Activated CD4-positive, alpha-beta memory T cell treated with anti-CD3 and anti-CD28 coated beads for 36 hours (primary cell): Measurements from ENCODE around the gene AHR. TPM values are rescaled to one million over a fixed set of nuclear protein-coding genes. Genes with fewer than 3 reads are reported as not detected.
A peak's percentile ranks its signal among the peaks of the same experiment; 100 is the strongest.

Experiments used
- CTCF ChIA-PET: fragments of 350-600 bp; sonication (Branson Sonifier 250); formaldehyde crosslinking; loops from one replicate; lab custom pipeline; 2021; ENCODE audit warnings: antibody characterized with exemption, inconsistent platforms; lab: Charles Lee
- POLR2A ChIA-PET: fragments of 350-600 bp; sonication (Branson Sonifier 250); formaldehyde crosslinking; loops from one replicate; lab custom pipeline; 2021; ENCODE audit warnings: antibody characterized with exemption; lab: Charles Lee
- DNase-seq: peaks from one replicate; pipeline ENCODE4 v3.0.0-alpha.2; 2020
- H3K27ac Mint-ChIP-seq: one replicate; pipeline ENCODE4 v1.8.0; 2021; ENCODE audit warnings: mixed read lengths
- H3K27me3 Mint-ChIP-seq: one replicate; pipeline ENCODE4 v1.8.0; 2021; ENCODE audit warnings: mixed read lengths
- H3K36me3 Mint-ChIP-seq: one replicate; pipeline ENCODE4 v1.8.0; 2021; ENCODE audit warnings: mixed read lengths
- H3K4me1 Mint-ChIP-seq: one replicate; pipeline ENCODE4 v1.8.0; 2021; ENCODE audit warnings: low read depth, mixed read lengths
- H3K4me3 Mint-ChIP-seq: one replicate; pipeline ENCODE4 v1.8.0; 2021; ENCODE audit warnings: mild to moderate bottlenecking, mixed read lengths
- H3K9me3 Mint-ChIP-seq: one replicate; pipeline ENCODE4 v1.8.0; 2021; ENCODE audit warnings: mixed read lengths
- intact Hi-C: fragments of 100-400 bp; cut with micrococcal nuclease; formaldehyde crosslinking; loops from one replicate; pipeline ENCODE4 v1.15.1; 2023
- total RNA-seq, 2 experiments: library from RNA; stranded (reverse); gene quantifications; one replicate each; pipeline ENCODE4 v1.2.3, GENCODE V29; 2021

Gene AHR
- total RNA-seq, 2 experiments from 2014 or later, result 40.9 to 43.3 TPM

GRCh38 chr7:17305387-17306171 is 7.1 kb downstream of the AHR start:
- ChIA-PET CTCF (interaction anchor here (0.6 to 2.9 kb wide), 6 partner anchors 32 to 323 kb away, joined by 3 to 11 read pairs (median 4); no protein-coding TSS in a partner anchor), POLR2A (interaction anchor here (0.7 to 3.2 kb wide), 4 partner anchors 45 to 179 kb away, joined by 3 to 18 read pairs (median 4); no protein-coding TSS in a partner anchor)
- peaks cover 4% of the 10 kb centered on the region for H3K36me3 Mint-ChIP-seq
- H3K27ac Mint-ChIP-seq, result peak overlapping the region; percentile 83
- no peaks in the 10 kb centered on the region for H3K9me3 Mint-ChIP-seq
- H3K4me3 Mint-ChIP-seq, result peak overlapping the region; percentile 56
- H3K27me3 Mint-ChIP-seq, result no peaks in the 10 kb centered on the region
- peaks cover 26% of the 10 kb centered on the region for H3K4me1 Mint-ChIP-seq
- intact Hi-C loops, result loop anchor here (1.0 to 10.0 kb wide), 14 partner anchors 44 to 881 kb away; partner anchors contain the start of gene CRPPA
- peak; percentile 22 for DNase-seq

GRCh38 chr7:17307000-17307399 is 8.5 kb downstream of the AHR start:
- ChIA-PET CTCF (interaction anchor here (0.6 to 1.6 kb wide), 5 partner anchors 9 to 324 kb away, joined by 3 to 4 read pairs (median 4); partner anchors contain the start of gene AHR), POLR2A (interaction anchor here (3.2 kb wide), 1 partner anchor 96 kb away, joined by 18 read pairs; no protein-coding TSS in a partner anchor)
- no peak overlapping the region for H3K27ac Mint-ChIP-seq
- H3K36me3 Mint-ChIP-seq, result peaks cover 11% of the 10 kb centered on the region
- no peaks in the 10 kb centered on the region for H3K9me3 Mint-ChIP-seq
- no peak for DNase-seq
- H3K27me3 Mint-ChIP-seq, result no peaks in the 10 kb centered on the region
- H3K4me3 Mint-ChIP-seq, result no peak overlapping the region
- H3K4me1 Mint-ChIP-seq, result peaks cover 26% of the 10 kb centered on the region
- intact Hi-C loops, result loop anchor here (5.0 to 10.0 kb wide), 3 partner anchors 245 to 882 kb away; partner anchors contain the start of gene CRPPA

- intact Hi-C loops, result loop anchor here (5.0 to 10.0 kb wide), 3 partner anchors 245 to 883 kb away; partner anchors contain the start of gene CRPPA
- POLR2A ChIA-PET, result no interaction called here
- Mint-ChIP-seq H3K4me3 (no peak overlapping the region), H3K36me3 (peaks cover 11% of the 10 kb centered on the region), H3K27me3 (no peaks in the 10 kb centered on the region), H3K4me1 (peaks cover 26% of the 10 kb centered on the region), H3K27ac (no peak overlapping the region), H3K9me3 (no peaks in the 10 kb centered on the region)
- CTCF ChIA-PET, result interaction anchor here (0.6 to 1.5 kb wide), 8 partner anchors 9 to 411 kb away, joined by 3 to 4 read pairs (median 3); partner anchors contain the start of gene AHR
- no peak for DNase-seq
Measured at GRCh38 chr7:17307558-17307957, 9.1 kb downstream of the AHR start.

- Mint-ChIP-seq H3K4me3 (no peak overlapping the region), H3K9me3 (no peaks in the 10 kb centered on the region), H3K36me3 (peaks cover 13% of the 10 kb centered on the region), H3K4me1 (peaks cover 26% of the 10 kb centered on the region), H3K27me3 (no peaks in the 10 kb centered on the region), H3K27ac (no peak overlapping the region)
- intact Hi-C loops, result loop anchor here (5.0 to 10.0 kb wide), 3 partner anchors 244 to 883 kb away; partner anchors contain the start of gene CRPPA
- CTCF ChIA-PET, result interaction anchor here (0.6 to 1.5 kb wide), 8 partner anchors 10 to 410 kb away, joined by 3 to 4 read pairs (median 3); partner anchors contain the start of gene AHR
- POLR2A ChIA-PET, result no interaction called here
- DNase-seq, result no peak
Measured at GRCh38 chr7:17307969-17308648, 9.7 kb downstream of the AHR start.

- CTCF ChIA-PET, result interaction anchor here (0.8 kb wide), 1 partner anchor 10 kb away, joined by 3 read pairs; no protein-coding TSS in a partner anchor
- H3K27me3 Mint-ChIP-seq, result no peaks in the 10 kb centered on the region
- POLR2A ChIA-PET, result no interaction called here
- no peak overlapping the region for H3K27ac Mint-ChIP-seq
- H3K9me3 Mint-ChIP-seq, result no peaks in the 10 kb centered on the region
- H3K36me3 Mint-ChIP-seq, result peaks cover 21% of the 10 kb centered on the region
- intact Hi-C loops, result no loop called here
- no peak overlapping the region for H3K4me3 Mint-ChIP-seq
- peaks cover 10% of the 10 kb centered on the region for H3K4me1 Mint-ChIP-seq
- DNase-seq, result no peak
Measured at GRCh38 chr7:17311194-17311593, 12.7 kb downstream of the AHR start.

- Mint-ChIP-seq H3K9me3 (no peaks in the 10 kb centered on the region), H3K4me1 (peaks cover 12% of the 10 kb centered on the region), H3K36me3 (peaks cover 26% of the 10 kb centered on the region), H3K27me3 (no peaks in the 10 kb centered on the region), H3K4me3 (no peak overlapping the region), H3K27ac (no peak overlapping the region)
- CTCF ChIA-PET, result interaction anchor here (0.6 kb wide), 1 partner anchor 36 kb away, joined by 3 read pairs; no protein-coding TSS in a partner anchor
- no peak for DNase-seq
- intact Hi-C loops, result no loop called here
- POLR2A ChIA-PET, result interaction anchor here (1.1 kb wide), 1 partner anchor 13 kb away, joined by 3 read pairs; the partner anchor contains the start of gene AHR
Measured at GRCh38 chr7:17311952-17312351, 13.5 kb downstream of the AHR start.

- Mint-ChIP-seq H3K9me3 (no peaks in the 10 kb centered on the region), H3K36me3 (peaks cover 26% of the 10 kb centered on the region), H3K4me3 (no peak overlapping the region), H3K27me3 (no peaks in the 10 kb centered on the region), H3K27ac (no peak overlapping the region), H3K4me1 (peaks cover 13% of the 10 kb centered on the region)
- intact Hi-C loops, result no loop called here
- no peak for DNase-seq
- ChIA-PET CTCF (no interaction called here), POLR2A (interaction anchor here (1.1 kb wide), 1 partner anchor 14 kb away, joined by 3 read pairs; the partner anchor contains the start of gene AHR)
Measured at GRCh38 chr7:17312641-17313040, 14.2 kb downstream of the AHR start.

GRCh38 chr7:17313194-17313593 is 14.7 kb downstream of the AHR start:
- peaks cover 26% of the 10 kb centered on the region for H3K36me3 Mint-ChIP-seq
- H3K9me3 Mint-ChIP-seq, result no peaks in the 10 kb centered on the region
- DNase-seq, result no peak
- H3K4me1 Mint-ChIP-seq, result peaks cover 15% of the 10 kb centered on the region
- H3K4me3 Mint-ChIP-seq, result no peak overlapping the region
- intact Hi-C loops, result no loop called here
- CTCF ChIA-PET, result no interaction called here
- POLR2A ChIA-PET, result no interaction called here
- no peak overlapping the region for H3K27ac Mint-ChIP-seq
- H3K27me3 Mint-ChIP-seq, result no peaks in the 10 kb centered on the region

GRCh38 chr7:17315974-17316373 is 17.5 kb downstream of the AHR start:
- POLR2A ChIA-PET, result no interaction called here
- Mint-ChIP-seq H3K27me3 (no peaks in the 10 kb centered on the region), H3K4me1 (peaks cover 40% of the 10 kb centered on the region), H3K36me3 (peaks cover 22% of the 10 kb centered on the region), H3K4me3 (no peak overlapping the region), H3K9me3 (no peaks in the 10 kb centered on the region), H3K27ac (no peak overlapping the region)
- DNase-seq, result no peak
- CTCF ChIA-PET, result no interaction called here
- intact Hi-C loops, result no loop called here

GRCh38 chr7:17318146-17318545 is 19.7 kb downstream of the AHR start:
- intact Hi-C loops, result no loop called here
- no peak for DNase-seq
- POLR2A ChIA-PET, result interaction anchor here (0.7 kb wide), 1 partner anchor 174 kb away, joined by 4 read pairs; no protein-coding TSS in a partner anchor
- H3K4me3 Mint-ChIP-seq, result no peak overlapping the region
- no peaks in the 10 kb centered on the region for H3K9me3 Mint-ChIP-seq
- no peaks in the 10 kb centered on the region for H3K27me3 Mint-ChIP-seq
- peaks cover 45% of the 10 kb centered on the region for H3K4me1 Mint-ChIP-seq
- H3K27ac Mint-ChIP-seq, result no peak overlapping the region
- peaks cover 17% of the 10 kb centered on the region for H3K36me3 Mint-ChIP-seq
- CTCF ChIA-PET, result no interaction called here

GRCh38 chr7:17319164-17320101 is 21.0 kb downstream of the AHR start:
- Mint-ChIP-seq H3K36me3 (peaks cover 20% of the 10 kb centered on the region), H3K27me3 (no peaks in the 10 kb centered on the region), H3K9me3 (no peaks in the 10 kb centered on the region), H3K4me1 (peaks cover 44% of the 10 kb centered on the region), H3K27ac (no peak overlapping the region), H3K4me3 (no peak overlapping the region)
- ChIA-PET POLR2A (interaction anchor here (0.6 kb wide), 1 partner anchor 277 kb away, joined by 4 read pairs; no protein-coding TSS in a partner anchor), CTCF (interaction anchor here (1.3 kb wide), 1 partner anchor 12 kb away, joined by 3 read pairs; no protein-coding TSS in a partner anchor)
- intact Hi-C loops, result loop anchor here (5.0 kb wide), 1 partner anchor 213 kb away; no protein-coding TSS in a partner anchor
- DNase-seq, result no peak
